GM19193 (cell line): ENCODE measurements around the gene TSG101.

Source experiments
- POLR2A ChIP-seq: IDR thresholded peaks from 4 replicates; pipeline ENCODE4 v1.6.1; 2011; ENCODE audit not compliant: insufficient read depth, insufficient read length; ENCODE audit errors: extremely low read depth

TSG101 gene

DNA sequence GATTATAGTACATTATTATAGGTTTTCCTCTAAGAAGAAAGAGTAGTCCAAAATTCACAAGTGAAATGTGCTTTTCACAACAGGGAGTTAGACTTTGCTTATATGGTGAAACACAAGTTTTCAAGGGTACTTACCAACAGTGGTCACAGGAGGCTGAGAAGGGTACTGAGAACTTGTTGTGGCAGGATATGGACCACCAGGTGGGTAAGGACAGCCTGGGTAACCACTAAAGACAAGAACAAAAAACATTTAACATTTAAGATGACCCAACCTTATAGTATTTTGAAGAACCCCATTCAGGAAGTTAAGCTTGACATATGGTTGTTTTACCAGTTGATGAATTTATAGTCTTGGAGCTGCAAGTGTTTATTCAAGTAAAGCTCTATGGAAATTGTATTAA is 24.4 kb downstream of the TSG101 start:
- TF ChIP-seq POLR2A: no peak

GRCh38 chr11:18501629-18502028 is 25.1 kb downstream of the TSG101 start:
- TF ChIP-seq POLR2A: no peak

DNA sequence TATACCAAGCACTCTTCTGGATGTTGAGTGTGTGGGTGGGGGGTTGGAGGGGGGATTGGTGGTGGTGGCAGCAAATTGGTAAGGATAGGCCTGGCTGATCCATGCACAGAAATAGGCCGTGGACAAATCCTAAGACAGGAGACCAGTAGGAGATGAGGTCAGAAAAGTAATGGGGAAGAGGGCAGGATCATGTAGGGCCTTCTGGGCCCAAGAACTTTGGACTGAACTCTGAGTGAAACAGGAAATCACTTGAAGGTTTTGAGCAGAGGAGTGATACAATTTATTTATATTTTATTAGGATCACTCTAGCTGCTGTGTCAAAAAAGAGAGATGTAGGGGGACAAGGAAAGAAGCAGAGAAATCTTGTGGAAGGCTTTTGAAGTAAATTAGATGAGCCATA is 28.7 kb downstream of the TSG101 start:
- TF ChIP-seq POLR2A: no peak

DNA sequence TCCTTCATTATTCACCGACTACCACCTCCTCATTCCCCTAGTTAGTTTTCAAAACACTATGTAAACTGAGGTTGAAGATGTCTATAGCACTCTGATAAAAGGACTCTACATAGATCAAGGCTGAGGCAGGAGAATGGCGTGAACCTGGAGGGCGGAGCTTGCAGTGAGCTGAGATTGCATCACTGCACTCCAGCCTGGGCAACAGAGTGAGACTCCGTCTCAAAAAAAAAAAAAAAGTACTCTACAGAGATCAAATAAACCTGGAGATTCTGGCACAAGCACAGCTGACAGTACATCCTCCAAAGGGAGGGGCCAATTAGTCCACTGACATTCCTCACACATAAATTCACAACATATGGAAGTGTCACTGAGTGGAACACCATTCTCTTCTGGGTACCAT is 31.0 kb downstream of the TSG101 start:
- TF ChIP-seq POLR2A: no peak

DNA sequence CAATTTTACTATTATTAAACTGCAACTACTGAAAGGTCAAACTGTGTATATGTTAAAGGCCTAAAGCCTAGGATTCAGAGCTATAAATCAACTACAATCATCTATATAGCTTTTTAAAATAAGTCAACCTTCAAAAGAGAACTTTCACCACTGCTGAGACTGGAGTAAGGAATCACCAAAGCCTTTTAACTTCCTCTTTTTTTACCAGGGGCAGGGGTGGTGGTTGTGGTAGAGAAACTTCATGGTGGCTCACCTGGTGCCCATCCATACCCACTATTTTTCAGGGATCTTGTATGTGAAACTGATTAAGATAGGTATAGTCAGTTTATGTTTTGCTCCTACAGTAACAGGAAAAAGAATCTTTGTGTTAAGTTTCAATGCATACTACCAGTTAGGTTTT is 31.5 kb downstream of the TSG101 start:
- no peak for TF ChIP-seq POLR2A

- no peak for TF ChIP-seq POLR2A
These were observed 33.4 kb downstream of the TSG101 start for GRCh38 chr11:18493310-18493709.

DNA sequence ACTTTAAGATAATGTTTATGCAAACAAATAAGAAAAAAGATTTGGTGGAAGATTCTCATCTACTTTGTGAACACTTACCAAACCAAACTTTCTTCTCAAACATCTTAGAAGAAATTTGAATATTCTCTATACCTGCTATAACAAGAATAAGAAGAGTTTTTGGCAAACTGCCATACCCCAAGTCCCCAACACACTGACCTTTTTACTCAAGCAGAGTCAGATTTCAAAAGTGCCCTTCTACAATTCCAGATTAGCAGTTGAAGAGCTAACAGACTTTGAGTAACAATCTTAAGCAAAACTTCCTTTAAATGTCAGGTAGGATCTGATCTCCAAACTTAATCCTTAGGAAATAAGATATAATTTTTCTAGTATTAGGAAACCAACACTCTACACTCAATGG is 33.9 kb downstream of the TSG101 start:
- TF ChIP-seq POLR2A: no peak

- no peak for TF ChIP-seq POLR2A
These were observed 34.8 kb downstream of the TSG101 start for GRCh38 chr11:18491924-18492323.

DNA sequence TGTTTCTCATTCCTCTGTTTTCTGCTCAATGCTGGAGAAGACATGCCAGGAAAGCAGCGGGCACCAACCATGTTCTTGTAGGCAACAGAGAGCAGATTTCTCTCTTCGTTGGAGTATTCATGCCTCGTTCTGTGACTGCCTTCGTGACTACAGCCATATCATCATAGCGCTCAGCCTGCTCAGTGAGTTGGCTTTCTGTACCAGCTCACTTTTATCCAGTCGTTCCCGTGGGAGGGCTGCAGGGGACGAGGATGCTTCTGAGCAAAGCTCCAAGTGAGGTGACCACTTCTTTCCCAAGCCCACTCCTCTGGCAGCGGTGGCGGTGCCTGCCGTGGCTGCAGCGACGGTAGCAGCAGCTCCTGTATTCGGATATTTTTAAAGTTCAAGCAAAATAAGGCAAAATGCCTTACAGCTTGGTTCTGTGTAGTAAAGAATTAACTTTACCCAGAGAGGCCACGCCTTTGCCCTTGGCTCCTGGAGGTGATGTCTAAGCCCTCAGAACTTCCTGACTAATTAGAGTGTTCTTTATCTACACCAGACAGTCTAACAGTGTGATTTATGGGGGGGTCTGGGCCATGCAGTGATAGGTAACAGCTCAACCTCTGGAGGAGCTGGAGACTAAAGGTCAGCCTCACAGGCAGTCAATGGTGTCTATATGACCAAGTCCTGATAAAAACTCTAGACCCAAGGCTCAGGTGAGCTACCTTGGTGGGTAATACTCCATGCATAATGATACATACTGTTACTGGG is 35.8 kb downstream of the TSG101 start:
- TF ChIP-seq POLR2A: no peak

GRCh38 chr11:18490319-18490718 is 36.4 kb downstream of the TSG101 start:
- TF ChIP-seq POLR2A: no peak

DNA sequence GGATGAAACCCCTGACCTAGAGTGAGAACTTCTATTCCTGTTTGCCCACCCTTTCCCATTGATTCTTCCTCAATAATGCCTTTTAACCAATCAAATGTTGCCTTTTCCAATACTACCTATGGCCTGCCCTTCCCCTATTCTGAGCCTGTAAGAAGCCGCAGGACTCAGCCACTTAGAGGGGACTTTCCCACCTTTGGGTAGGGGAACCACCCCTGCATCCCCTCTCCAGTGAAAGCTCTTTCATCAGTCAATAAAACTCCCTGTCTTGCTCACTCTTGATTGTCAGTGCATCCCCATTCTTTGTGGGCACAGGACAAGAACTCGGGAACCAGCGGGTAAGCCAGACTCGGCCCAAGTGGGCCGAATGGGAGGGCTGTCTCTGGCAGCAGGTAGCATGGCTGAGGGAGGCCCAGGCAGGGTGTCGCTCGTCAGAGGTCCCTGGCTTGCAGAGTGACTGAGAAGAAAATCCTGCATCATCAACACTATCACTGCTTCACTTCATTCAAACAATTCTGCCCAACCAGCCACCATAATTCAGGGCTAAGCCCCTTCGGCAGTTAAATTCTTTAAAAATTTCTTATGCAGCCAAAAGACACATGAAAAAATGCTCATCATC is 40.7 kb downstream of the TSG101 start:
- TF ChIP-seq POLR2A: no peak

DNA sequence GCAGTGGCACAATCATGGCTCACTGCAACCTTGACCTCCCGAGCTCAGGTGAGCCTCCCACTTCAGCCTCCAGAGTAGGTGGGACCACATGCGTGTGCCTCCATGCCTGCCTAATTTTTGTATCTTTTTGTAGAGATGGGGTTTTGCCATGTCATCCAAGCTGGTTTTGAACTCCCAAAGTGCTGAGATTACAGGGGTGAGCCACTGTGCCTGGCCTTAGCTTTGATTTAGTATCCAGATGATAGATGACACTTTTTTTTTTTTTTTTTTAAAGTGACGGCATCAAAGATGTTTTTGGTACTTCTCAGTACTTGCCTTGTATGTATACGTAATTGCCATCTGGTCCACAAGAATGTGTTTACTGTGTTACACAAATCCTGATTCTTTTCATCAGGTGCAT is 47.7 kb downstream of the TSG101 start:
- no peak for TF ChIP-seq POLR2A

GRCh38 chr11:18472587-18472986 is 54.2 kb downstream of the TSG101 start:
- TF ChIP-seq POLR2A: no peak

DNA sequence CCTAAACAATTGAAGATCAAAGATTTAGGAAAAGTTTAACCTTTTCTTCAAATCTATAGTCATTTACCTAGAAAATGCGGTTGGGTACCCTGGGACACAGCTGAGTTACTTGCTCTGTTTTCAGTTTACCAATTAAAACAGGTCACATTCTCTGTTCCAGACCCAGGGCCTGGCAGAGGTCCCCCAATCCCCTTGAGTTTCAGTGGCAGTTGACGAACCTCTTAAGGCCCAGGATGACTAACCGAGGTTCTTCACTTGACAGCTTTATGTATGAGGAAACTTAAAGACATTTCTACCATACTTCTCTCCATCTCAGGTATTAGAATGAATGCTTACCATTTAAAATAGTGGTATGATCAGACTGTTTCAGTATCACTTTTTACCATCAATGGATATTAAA is 54.7 kb downstream of the TSG101 start:
- TF ChIP-seq POLR2A: no peak

DNA sequence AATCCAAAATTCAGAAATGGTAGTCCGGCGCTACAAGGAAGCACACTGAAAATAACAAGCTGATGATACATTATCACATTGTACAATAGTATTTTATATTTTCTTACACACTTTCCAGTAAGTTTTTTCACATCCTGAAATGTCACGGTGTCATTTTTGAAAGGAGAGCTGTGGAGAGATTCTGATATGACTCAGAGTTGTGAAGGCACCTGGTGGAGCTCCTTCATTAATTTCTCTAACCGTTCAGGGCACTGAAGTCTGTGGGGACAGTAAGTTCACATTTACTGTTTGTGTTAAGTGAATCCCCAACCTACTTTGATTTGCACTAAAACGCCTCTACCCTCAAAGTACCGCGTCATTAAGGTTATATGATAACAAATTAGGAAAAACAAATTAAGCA is 57.8 kb downstream of the TSG101 start:
- no peak for TF ChIP-seq POLR2A

DNA sequence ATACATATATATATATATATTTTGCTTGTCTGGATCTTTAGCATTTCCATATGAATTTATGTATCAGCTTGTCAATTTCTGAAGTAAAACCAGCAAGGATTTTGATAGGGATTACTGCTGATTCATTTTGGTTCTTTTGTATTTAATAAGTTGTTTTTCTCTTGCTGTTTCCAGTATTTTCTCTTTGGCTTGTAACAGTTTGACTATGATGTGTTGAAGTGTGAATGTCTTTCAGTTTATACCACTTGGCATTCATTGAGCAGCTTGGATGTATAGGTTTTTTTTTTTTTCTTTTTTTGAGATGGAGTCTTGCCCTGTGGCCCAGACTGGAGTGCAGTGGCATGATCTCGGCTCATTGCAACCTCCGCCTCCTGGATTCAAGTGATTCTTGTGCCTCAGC is 58.7 kb downstream of the TSG101 start:
- no peak for TF ChIP-seq POLR2A
